Epithelial cell of prostate (primary cell): ENCODE results near the gene PCDH19.
A peak's percentile ranks its signal among the peaks of the same experiment; 100 is the strongest.
"Not testable (repeated sequence)": the region's sequence is repeated elsewhere in the genome, so short reads cannot be mapped to it uniquely, and the experiment has no call there.

Experiments used
- DNase-seq: peaks from one replicate; pipeline ENCODE4 v3.0.0-alpha.2; 2011; ENCODE audit warnings: low read depth, low spot score
- H3K27ac ChIP-seq: fragments of 450-650 bp; 2 replicates; pipeline ENCODE4 v1.5.1; 2017; ENCODE audit warnings: mild to moderate bottlenecking

PCDH19 gene

DNA sequence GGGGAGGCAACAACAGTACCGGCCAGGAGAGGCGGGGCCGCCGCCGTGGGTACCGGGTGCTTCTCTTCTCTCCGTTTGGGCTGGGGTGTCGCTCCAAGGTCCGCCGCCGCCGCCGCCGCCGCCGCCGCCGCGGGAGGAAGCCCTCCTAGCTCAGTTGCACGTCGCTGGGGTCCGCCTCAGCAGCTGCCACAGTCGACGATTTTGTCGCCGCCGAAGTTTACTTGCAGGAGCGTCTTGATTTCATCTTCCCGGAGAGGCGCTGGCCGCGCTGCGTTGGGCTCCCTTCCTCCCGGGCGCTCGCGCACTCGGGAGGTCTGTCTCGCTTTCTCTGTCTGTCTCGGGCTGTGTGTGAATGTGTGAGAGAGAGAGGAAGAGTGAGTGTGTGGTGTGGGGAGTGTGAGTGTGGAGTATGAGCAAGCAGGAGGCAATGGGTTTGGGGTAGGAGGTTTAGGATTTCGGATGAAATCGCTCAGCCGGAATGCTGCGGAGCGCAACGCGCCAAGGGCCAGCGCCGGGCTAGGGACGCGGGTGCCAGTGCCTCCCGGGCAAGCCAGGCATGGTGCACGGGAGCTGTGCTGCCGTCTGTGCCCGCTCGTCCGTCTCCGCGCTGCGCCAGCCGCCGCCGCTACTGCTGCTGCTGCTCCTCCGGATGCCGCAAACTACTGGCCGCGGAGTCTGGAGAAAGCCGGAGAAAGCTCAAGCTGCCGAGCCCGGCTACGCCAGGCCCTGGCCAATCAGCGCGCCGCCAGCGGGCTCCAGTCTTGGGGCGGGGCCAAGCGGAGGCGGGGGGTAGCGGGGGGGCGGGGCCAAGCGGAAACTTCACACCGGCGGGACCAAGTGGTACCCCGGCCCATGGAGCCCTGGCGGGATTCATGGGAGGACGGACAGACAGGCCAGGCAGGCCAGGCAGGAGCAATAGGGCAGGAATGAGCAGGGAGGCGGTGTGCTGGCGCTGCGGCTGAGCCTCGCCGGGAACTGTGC lies at the start of gene PCDH19:
PCDH19 (minus strand) TSS at position 664 of the 981 bp plus-strand sequence. CDS start 1,676 bp downstream, outside the sequence.
- no peak for DNase-seq
- H3K27ac ChIP-seq = no peak within 1 kb of the TSS

- H3K27ac ChIP-seq = peak overlapping the region; percentile 11
- DNase-seq = no peak
Observed at GRCh38 chrX:100449696-100450608, 39.9 kb upstream of the PCDH19 start.

- DNase-seq = no peak
- no peak overlapping the region for H3K27ac ChIP-seq
Observed at GRCh38 chrX:100447655-100448397, 37.8 kb upstream of the PCDH19 start.

DNA sequence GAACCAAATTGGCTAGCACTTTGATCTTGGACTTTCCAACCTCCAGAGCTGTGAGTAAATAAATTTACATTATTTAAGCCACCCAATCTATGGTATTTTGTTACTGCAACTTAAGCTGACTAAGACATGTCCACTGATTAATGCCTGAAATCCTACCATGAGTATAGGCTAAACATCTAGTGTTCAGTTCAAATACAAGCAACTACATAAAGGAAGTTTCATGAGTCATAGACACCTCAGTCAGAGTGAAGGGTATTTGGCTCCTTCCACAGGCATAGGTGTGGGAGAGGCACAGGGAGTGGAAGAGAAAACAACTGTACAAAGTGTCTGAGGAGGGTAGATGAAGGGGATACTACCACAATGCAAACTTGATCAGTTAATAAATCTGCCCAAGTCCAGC lies 35.5 kb upstream of the PCDH19 start:
- no peak overlapping the region for H3K27ac ChIP-seq
- no peak for DNase-seq

DNA sequence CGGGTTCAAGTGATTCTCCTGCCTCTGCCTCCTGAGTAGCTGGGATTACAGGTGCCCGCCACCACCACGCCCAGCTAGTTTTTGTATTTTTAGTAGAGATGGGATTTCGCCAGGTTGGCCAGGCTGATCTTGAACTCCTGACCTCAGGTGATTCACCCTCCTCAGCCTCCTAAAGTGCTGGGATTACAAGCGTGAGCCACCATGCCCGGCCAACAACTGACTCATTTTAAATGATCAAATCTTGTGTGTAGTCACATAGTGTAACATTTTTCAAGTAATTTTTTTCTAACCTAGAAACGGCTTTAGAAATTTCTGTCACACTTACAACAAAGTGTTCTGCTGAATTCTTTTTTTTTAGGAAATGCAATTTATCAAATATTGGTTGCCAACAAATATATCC lies 31.2 kb upstream of the PCDH19 start:
- not testable (repeated sequence) for DNase-seq, H3K27ac ChIP-seq

DNA sequence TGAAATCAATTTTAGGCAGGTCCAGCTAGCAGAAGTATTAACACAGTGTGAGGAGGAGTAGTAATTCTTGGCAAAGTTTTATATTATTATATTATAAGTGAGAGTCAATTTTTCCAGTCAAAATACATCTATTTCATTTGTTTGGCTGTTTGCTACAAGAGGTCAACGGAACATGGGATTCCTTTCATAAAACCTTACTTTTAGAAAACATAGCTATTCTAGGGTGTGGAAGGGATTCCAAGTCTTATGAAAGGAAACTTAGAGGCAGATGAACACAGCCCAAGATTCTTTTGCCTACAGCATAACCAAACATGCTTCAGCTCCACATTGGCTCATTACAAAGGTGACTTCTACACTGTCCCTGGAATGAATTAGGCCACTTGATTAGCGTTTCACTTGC lies 29.9 kb upstream of the PCDH19 start:
- H3K27ac ChIP-seq = no peak overlapping the region
- no peak for DNase-seq

GRCh38 chrX:100435726-100436125 lies 25.7 kb upstream of the PCDH19 start:
- DNase-seq = no peak

DNA sequence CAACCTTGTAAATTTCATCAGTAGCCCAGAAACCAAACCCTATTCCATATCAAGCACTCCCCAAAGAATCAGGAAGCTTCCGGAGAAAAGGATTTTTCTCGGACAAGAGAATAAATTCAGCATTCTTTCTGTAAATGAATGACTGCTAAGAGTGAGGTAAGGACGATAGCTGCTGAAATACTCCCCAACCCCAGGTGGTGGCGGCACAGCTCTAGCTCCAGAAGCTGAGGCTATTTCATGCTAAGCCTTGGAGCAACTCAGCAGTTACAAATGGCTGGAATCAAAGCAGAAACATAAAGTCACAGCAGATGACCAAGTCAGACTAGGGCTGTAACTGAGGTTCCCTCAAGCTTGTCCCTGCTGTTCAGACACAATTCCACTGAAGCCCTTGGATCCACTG lies 13.9 kb upstream of the PCDH19 start:
- H3K27ac ChIP-seq = no peak overlapping the region
- no peak for DNase-seq

More at GRCh38 chrX:100435726-100436125, 25.7 kb upstream of the PCDH19 start:
- H3K27ac ChIP-seq = peak overlapping the region; percentile 11

DNA sequence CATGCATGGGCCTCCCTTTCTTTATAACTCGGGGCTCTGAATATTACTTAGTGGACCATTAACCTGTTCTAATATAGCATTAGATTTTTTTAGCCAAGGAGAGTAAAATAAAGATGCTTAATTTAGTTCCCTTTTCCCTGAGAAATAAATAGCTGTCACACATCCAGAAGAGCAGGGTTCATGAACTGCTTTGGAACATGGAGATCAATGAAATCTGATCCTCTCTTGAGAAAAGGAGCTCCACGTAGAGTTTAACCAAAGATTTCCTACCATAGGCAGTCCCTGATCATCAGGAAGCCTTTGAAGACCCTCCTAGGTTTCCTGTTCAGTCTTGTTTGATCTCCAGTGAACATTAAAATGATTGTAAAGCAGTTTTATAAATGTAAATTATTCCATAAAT lies 8.5 kb upstream of the PCDH19 start:
- DNase-seq = no peak
- H3K27ac ChIP-seq = no peak overlapping the region

DNA sequence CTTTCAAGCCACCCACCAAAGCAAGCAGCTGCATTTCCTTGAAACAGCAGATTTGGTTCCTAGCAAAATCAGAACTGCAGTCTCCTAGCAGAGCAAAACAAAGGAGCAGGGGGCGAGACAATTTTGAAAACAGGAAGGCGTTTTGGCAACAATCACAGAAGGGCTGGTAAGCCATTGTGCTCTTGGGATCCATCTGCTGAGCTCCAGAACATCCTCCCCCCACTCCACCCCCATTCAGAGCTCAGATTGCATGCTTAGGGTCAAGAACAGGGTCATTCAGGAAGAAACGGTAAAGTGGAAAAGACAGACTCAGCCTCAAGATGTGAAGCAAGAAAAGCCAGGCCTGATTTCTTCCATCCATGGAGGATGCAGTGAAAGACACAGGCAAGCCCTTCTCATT lies 7.6 kb upstream of the PCDH19 start:
- DNase-seq = no peak
- no peak overlapping the region for H3K27ac ChIP-seq

- no peak for DNase-seq
- no peak overlapping the region for H3K27ac ChIP-seq
Observed at GRCh38 chrX:100413229-100413628, 3.2 kb upstream of the PCDH19 start.

DNA sequence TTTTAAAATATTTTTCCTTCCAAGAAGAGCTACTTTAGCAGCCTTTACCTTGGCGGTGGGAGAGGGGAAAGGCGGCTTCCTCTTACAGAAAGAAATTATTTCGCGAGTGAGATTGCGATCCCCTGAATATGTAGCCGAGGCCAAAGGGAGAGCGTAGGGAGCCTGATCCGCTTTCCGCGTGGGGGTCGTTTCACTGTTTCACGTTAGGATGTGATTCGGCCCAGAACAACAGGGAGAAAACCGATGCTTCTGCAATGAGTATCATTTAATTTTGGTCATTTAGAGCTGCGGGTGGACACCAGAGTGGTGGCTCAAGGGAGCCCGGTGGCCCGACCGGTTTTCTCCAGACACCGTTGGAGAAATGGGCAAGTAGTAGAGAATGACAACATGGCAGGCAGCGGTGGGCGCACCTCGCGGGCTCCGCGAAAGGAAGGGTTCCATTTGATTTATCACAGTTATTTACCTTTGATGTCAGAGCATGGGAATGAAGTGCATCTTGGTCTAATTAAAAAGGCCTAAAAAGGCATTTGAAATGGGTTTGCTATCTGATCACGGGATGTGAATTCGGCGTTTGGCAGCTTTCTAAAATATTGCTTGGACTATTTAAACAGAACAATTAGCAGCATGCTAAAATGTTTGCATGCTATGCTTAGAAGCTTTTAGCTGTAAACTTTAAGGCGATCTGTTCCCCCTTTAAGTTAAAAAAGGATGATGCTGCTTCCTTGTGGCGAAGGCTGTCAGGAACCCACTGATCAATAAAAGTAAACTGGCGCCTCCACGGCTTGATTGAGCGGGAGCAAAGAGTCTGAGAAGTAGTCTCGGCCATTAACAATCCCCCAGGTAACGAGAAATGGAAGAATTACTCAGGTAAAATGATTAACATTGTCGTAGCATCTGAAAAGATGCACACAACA lies 2.0 kb upstream of the PCDH19 start:
- no peak for DNase-seq
- no peak overlapping the region for H3K27ac ChIP-seq

GRCh38 chrX:100410901-100411801 lies 1.1 kb upstream of the PCDH19 start:
- H3K27ac ChIP-seq = no peak overlapping the region
- no peak for DNase-seq

DNA sequence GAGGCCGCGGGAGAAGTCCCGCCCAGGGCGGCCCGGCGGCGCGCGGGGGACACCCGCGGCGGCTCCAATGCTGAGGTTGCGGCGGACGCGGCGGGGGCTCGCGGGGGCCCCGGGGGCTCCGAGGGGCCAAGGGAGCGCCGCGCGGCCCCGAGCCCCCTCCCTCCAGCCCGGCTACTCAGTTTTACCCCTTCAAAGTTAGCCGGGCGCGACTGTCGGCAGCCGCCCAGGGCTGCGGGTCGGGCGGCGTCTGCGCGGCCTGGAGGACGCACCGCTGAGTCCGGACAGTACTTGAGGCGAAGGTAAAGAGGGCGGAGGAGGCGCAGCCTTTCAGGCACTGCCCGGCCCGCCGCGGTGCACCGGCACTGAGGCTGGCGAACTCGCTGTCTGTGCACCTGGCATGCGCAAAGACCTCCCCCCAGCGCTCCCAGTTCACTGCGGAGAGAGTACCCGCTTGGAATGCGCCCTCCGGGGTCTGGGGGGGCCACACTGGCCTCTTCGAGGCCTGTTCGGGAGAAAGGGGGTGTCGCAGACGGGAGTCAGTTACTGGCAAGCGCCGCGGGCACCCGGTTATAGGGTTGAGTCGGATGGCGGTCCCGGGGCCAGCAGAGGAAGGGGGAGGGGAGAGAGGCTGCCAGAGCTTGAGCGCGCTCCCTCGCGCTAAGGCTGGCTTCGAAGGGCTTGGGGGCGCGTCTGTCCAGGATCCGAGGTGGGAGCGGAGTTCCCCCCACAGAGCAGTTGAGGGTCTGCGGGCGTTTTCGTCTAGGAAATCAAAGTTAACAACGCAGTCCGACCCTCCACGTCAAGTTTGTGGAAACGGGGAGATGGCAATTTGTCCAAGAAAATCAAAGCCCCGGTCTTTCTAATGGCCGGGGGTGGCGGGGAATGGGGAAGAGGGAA lies 1.1 kb downstream of the PCDH19 start:
- no peak overlapping the region for H3K27ac ChIP-seq
- no peak for DNase-seq

GRCh38 chrX:100407784-100408712 lies 2.0 kb downstream of the PCDH19 start:
- DNase-seq = no peak
- no peak overlapping the region for H3K27ac ChIP-seq

- no peak for DNase-seq
- H3K27ac ChIP-seq = no peak overlapping the region
Observed at GRCh38 chrX:100407147-100407783, 2.8 kb downstream of the PCDH19 start.
